Activated T-helper 1 cell treated with anti-CD3 and anti-CD28 coated beads, Interleukin-2, amount 50 U/mL, for 16 hours (primary cell): ENCODE data around the gene FAM13A.
"Not testable (repeated sequence)": the region's sequence is repeated elsewhere in the genome, so short reads cannot be mapped to it uniquely, and the experiment has no call there.

Experiments
- DNase-seq, 2 donors: peaks; one replicate each; pipeline ENCODE4 v3.0.0-alpha.2; 2020; ENCODE audit warnings: low read depth in 1 of 2, low spot score in 1 of 2

The FAM13A gene

GRCh38 chr4:88908003-88908402 lies 149.0 kb downstream of the FAM13A start:
- no peak for DNase-seq

GRCh38 chr4:88907478-88907877 lies 149.5 kb downstream of the FAM13A start:
- DNase-seq = no peak

- not testable (repeated sequence) for DNase-seq
Observed at GRCh38 chr4:88904240-88904639, 152.7 kb downstream of the FAM13A start.

GRCh38 chr4:88900432-88900831 lies 156.6 kb downstream of the FAM13A start:
- no peak for DNase-seq

GRCh38 chr4:88897752-88898151 lies 159.2 kb downstream of the FAM13A start:
- DNase-seq = no peak

- DNase-seq = no peak
Observed at GRCh38 chr4:88897180-88897579, 159.8 kb downstream of the FAM13A start.

- no peak for DNase-seq
Observed at GRCh38 chr4:88893961-88894360, 163.0 kb downstream of the FAM13A start.

GRCh38 chr4:88892646-88893045 lies 164.3 kb downstream of the FAM13A start:
- no peak for DNase-seq

GRCh38 chr4:88891636-88892035 lies 165.3 kb downstream of the FAM13A start:
- DNase-seq = no peak

GRCh38 chr4:88887409-88887808 lies 169.6 kb downstream of the FAM13A start:
- DNase-seq = not testable (repeated sequence)

- DNase-seq = no peak
Observed at GRCh38 chr4:88881227-88881569, 175.8 kb downstream of the FAM13A start.

- no peak for DNase-seq
Observed at GRCh38 chr4:88880501-88881226, 176.3 kb downstream of the FAM13A start.

GRCh38 chr4:88879991-88880390 lies 177.0 kb downstream of the FAM13A start:
- no peak for DNase-seq

GRCh38 chr4:88878642-88879041 lies 178.3 kb downstream of the FAM13A start:
- no peak for DNase-seq

GRCh38 chr4:88870428-88870827 lies 186.6 kb downstream of the FAM13A start:
- no peak for DNase-seq

- DNase-seq = no peak
Observed at GRCh38 chr4:88868510-88868909, 188.5 kb downstream of the FAM13A start.

GRCh38 chr4:88866862-88867550 lies 190.0 kb downstream of the FAM13A start:
- no peak for DNase-seq

- DNase-seq = no peak
Observed at GRCh38 chr4:88865466-88865865, 191.5 kb downstream of the FAM13A start.

- DNase-seq = no peak
Observed at GRCh38 chr4:88865046-88865445, 191.9 kb downstream of the FAM13A start.

- DNase-seq = no peak
Observed at GRCh38 chr4:88860586-88860985, 196.4 kb downstream of the FAM13A start.

- DNase-seq = no peak
Observed at GRCh38 chr4:88859191-88859812, 197.7 kb downstream of the FAM13A start.

GRCh38 chr4:88858752-88859151 lies 198.2 kb downstream of the FAM13A start:
- no peak for DNase-seq
